Measurements from ENCODE around the gene ATG5.

DNA sequence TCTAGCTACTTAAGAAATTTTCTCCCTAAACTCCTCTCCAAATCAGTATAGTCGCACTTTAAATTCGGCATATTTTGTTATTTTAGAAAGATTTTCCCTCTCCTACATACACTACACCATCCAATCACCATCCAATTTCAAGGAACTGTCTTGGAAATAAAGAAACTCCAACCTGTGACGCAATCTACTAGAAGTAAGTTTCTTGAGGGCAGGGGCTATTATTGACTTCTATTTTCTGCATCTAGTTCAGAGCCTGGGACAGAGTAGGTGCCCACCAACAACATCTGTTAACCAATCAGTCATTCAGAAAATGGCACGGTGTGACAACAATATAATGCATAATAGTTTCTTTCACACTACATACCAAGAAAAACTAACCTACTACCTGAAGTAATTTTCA lies 3.6 kb downstream of the ATG5 start:
- no peak for TF ChIP-seq EP300 (IDR thresholded peaks at IDR 0.05)
- TF ChIP-seq, protein P1, sequence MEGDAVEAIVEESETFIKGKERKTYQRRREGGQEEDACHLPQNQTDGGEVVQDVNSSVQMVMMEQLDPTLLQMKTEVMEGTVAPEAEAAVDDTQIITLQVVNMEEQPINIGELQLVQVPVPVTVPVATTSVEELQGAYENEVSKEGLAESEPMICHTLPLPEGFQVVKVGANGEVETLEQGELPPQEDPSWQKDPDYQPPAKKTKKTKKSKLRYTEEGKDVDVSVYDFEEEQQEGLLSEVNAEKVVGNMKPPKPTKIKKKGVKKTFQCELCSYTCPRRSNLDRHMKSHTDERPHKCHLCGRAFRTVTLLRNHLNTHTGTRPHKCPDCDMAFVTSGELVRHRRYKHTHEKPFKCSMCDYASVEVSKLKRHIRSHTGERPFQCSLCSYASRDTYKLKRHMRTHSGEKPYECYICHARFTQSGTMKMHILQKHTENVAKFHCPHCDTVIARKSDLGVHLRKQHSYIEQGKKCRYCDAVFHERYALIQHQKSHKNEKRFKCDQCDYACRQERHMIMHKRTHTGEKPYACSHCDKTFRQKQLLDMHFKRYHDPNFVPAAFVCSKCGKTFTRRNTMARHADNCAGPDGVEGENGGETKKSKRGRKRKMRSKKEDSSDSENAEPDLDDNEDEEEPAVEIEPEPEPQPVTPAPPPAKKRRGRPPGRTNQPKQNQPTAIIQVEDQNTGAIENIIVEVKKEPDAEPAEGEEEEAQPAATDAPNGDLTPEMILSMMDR (IDR thresholded peaks at IDR 0.05), result no peak
